Activated CD8-positive, alpha-beta memory T cell treated with anti-CD3 and anti-CD28 coated beads for 4 hours (primary cell): ENCODE measurements around the gene LMNTD2.
A peak's percentile ranks its signal among the peaks of the same experiment; 100 is the strongest.

Experiments
- DNase-seq, 2 donors: peaks; one replicate each; pipeline ENCODE4 v3.0.0-alpha.2; 2020; ENCODE audit warnings: low read depth in 2 of 2

LMNTD2 gene

GRCh38 chr11:554428-555226 lies 5.9 kb downstream of the LMNTD2 start:
- DNase-seq = peak; percentile 49 to 50

- DNase-seq = no peak
Measured at GRCh38 chr11:553988-554340, 6.6 kb downstream of the LMNTD2 start.

- no peak for DNase-seq
Measured at GRCh38 chr11:553083-553987, 7.2 kb downstream of the LMNTD2 start.

- DNase-seq = no peak
Measured at GRCh38 chr11:551596-551995, 8.9 kb downstream of the LMNTD2 start.

GRCh38 chr11:551131-551530 lies 9.4 kb downstream of the LMNTD2 start:
- DNase-seq = no peak

- no peak for DNase-seq
Measured at GRCh38 chr11:550746-551085, 9.8 kb downstream of the LMNTD2 start.

- DNase-seq = no peak
Measured at GRCh38 chr11:550021-550745, 10.4 kb downstream of the LMNTD2 start.

GRCh38 chr11:548700-549603 lies 11.6 kb downstream of the LMNTD2 start:
- DNase-seq = no peak

GRCh38 chr11:545171-545570 lies 15.4 kb downstream of the LMNTD2 start:
- DNase-seq = no peak

GRCh38 chr11:544817-545166 lies 15.7 kb downstream of the LMNTD2 start:
- DNase-seq = no peak

GRCh38 chr11:541433-541885 lies 19.1 kb downstream of the LMNTD2 start:
- DNase-seq = no peak

GRCh38 chr11:540583-541432 lies 19.7 kb downstream of the LMNTD2 start:
- no peak for DNase-seq

- DNase-seq = no peak
Measured at GRCh38 chr11:539971-540481, 20.5 kb downstream of the LMNTD2 start.

GRCh38 chr11:538431-539051 lies 22.0 kb downstream of the LMNTD2 start:
- no peak for DNase-seq

- DNase-seq = no peak
Measured at GRCh38 chr11:537622-538430, 22.7 kb downstream of the LMNTD2 start.

- peak; percentile 85 to 89 for DNase-seq
Measured at GRCh38 chr11:536841-537621, 23.5 kb downstream of the LMNTD2 start, which contains the start of gene LRRC56. LRRC56 (plus strand) TSS chr11:537527; CDS start chr11:540685, 3,158 bp downstream.

- peak; percentile 86 to 89 for DNase-seq
Measured at GRCh38 chr11:535519-536454, 24.8 kb downstream of the LMNTD2 start, which contains the start of gene HRAS. HRAS (minus strand) TSS chr11:535576.
